ENCODE data around the gene IGFBPL1. TPM values are rescaled to one million over a fixed set of nuclear protein-coding genes. Genes with fewer than 3 reads are reported as not detected.

The IGFBPL1 gene
- total RNA-seq, 4 donors from 2014 or later: not detected

DNA sequence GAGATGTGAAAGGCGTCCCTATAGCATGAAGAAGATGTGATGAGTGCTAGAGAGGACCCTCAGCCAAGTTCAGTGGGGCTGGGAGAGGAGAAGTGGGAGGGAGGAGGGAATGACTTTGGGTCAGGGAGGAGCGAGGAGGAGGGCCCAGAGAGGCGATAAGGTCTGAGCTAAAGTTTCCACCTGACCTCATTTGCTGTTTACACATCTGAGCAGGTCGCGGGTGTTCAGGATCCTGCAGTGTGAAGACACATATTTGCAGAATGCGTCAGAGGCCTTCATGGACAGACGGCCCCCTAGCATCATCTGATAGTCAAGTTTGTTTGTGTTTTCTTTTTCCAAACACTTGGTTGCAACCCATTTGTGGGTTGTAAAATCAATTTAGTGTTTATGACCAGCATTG, 18.9 kb upstream of the IGFBPL1 start:
- DNase-seq: no peak
- H3K36me3 ChIP-seq: no peaks in the 10 kb centered on the region
- H3K9me3 ChIP-seq: no peaks in the 10 kb centered on the region
- WGBS, 2 donors (ENCODE audit: low coverage in 1 of 2): 45 to 52% methylated on average over 3 to 7 of the region's 7 CpGs
- H3K27ac ChIP-seq: no peak overlapping the region
- no peaks in the 10 kb centered on the region for H3K4me1 ChIP-seq
- no peak overlapping the region for H3K4me3 ChIP-seq
- in situ Hi-C loops (cut with MboI; ENCODE audit: low pct_ligation_motif_present in 1 of 4, low pct_unique_long_range_greater_than_20kb in 1 of 4, low sequenced_read_pairs in 3 of 4): no loop called here
- no peaks in the 10 kb centered on the region for H3K27me3 ChIP-seq
- TF ChIP-seq POLR2AphosphoS5 (IDR thresholded peaks at IDR 0.05): no peak
- TF ChIP-seq, protein P1, sequence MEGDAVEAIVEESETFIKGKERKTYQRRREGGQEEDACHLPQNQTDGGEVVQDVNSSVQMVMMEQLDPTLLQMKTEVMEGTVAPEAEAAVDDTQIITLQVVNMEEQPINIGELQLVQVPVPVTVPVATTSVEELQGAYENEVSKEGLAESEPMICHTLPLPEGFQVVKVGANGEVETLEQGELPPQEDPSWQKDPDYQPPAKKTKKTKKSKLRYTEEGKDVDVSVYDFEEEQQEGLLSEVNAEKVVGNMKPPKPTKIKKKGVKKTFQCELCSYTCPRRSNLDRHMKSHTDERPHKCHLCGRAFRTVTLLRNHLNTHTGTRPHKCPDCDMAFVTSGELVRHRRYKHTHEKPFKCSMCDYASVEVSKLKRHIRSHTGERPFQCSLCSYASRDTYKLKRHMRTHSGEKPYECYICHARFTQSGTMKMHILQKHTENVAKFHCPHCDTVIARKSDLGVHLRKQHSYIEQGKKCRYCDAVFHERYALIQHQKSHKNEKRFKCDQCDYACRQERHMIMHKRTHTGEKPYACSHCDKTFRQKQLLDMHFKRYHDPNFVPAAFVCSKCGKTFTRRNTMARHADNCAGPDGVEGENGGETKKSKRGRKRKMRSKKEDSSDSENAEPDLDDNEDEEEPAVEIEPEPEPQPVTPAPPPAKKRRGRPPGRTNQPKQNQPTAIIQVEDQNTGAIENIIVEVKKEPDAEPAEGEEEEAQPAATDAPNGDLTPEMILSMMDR (IDR thresholded peaks at IDR 0.05): no peak
- no peak for TF ChIP-seq EP300 (IDR thresholded peaks at IDR 0.05; ENCODE audit: low read depth)
- no peak for TF ChIP-seq POLR2A (IDR thresholded peaks at IDR 0.05)
- intact Hi-C loops (cut with DNase I; ENCODE audit: low total_unique reads): no loop called here

DNA sequence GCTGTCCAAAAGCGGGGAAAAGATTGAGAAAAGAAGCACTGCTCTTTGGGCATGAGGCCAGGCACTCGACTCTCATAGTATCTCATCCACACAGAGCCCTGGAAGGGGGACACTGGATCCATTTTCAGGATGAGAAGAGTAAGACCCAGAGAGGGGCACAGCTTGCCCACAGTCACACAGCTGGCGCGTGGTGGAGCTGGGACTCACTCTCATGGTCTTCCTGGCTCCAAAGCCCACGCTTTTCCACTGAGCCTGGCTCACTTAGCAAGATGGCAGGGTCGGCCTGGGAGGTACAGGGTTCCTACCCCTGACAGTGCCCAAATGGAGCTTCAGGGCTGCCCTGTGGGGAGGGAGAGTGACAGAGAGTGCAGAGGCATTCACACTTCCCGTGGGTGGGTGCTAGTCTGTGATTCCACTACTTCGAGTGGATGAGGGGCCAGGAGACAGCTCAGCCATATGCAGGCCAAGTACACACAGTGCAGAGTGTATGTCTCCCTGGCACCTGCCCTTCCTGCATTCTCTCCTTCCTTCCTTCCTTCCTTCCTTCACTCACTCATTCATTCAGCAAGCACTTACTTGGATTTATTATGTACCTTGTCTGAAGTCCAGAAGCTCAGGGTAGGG, 18.3 kb upstream of the IGFBPL1 start:
- TF ChIP-seq POLR2AphosphoS5 (IDR thresholded peaks at IDR 0.05): no peak
- TF ChIP-seq, protein P1 (IDR thresholded peaks at IDR 0.05): no peak
- no peak for TF ChIP-seq POLR2A (IDR thresholded peaks at IDR 0.05)
- no peak for TF ChIP-seq EP300 (IDR thresholded peaks at IDR 0.05; ENCODE audit: low read depth)
- no peaks in the 10 kb centered on the region for H3K27me3 ChIP-seq
- H3K27ac ChIP-seq: no peak overlapping the region
- no peaks in the 10 kb centered on the region for H3K36me3 ChIP-seq
- intact Hi-C loops (cut with DNase I; ENCODE audit: low total_unique reads): no loop called here
- no peaks in the 10 kb centered on the region for H3K9me3 ChIP-seq
- 56 to 67% methylated on average over 1 to 8 of the region's 8 CpGs for WGBS, 2 donors (ENCODE audit: low coverage in 1 of 2)
- no peak for DNase-seq
- in situ Hi-C loops (cut with MboI; ENCODE audit: low pct_ligation_motif_present in 1 of 4, low pct_unique_long_range_greater_than_20kb in 1 of 4, low sequenced_read_pairs in 3 of 4): no loop called here
- peaks cover 0 to 4% (median under 1%) of the 10 kb centered on the region in 4 donors for H3K4me1 ChIP-seq
- H3K4me3 ChIP-seq: no peak overlapping the region

DNA sequence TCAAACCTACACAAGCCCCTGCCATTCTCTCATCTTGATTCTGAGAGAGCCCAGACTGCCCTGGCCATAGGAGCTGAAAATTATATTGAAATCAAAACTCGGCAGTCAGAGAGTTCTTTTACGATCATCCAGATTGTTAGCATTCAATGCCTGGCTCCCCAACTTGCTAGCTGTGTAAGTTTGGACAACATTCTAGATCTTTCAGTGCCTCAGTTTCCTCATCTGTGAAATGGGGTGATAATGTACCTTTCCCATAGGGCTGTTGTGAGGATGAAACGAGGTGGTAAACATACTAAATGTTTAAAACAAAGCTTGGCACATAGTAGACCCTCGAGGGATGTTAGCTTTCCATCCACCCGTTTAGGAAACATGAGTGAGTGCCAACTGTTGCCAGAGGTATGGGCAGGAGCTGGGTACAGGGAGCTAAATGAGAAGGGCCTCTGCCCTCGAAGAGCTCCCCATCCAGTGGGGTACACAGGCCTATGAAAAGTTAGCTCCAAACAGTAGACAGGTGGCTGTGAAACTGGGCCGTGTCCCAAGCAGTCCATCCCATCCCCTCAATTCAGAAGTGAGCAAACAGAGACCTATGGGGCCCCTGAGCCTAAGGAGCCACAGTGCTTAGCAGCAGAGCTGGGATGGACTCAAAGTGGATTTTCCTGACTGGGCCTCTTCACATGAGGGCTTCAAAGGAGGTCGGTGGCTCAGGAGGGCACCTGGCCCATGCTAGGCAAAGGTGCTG, 17.3 kb upstream of the IGFBPL1 start:
- no peak for DNase-seq
- Histone ChIP-seq H3K4me3 (no peak overlapping the region), H3K27ac (no peak overlapping the region), H3K27me3 (no peaks in the 10 kb centered on the region), H3K4me1 (peaks cover 0 to 10% (median 4%) of the 10 kb centered on the region in 4 donors), H3K36me3 (no peaks in the 10 kb centered on the region), H3K9me3 (no peaks in the 10 kb centered on the region)
- in situ Hi-C loops (cut with MboI; ENCODE audit: low pct_ligation_motif_present in 1 of 4, low pct_unique_long_range_greater_than_20kb in 1 of 4, low sequenced_read_pairs in 3 of 4) (no loop called here), intact Hi-C loops (cut with DNase I; ENCODE audit: low total_unique reads) (no loop called here)
- TF ChIP-seq, protein P1 (IDR thresholded peaks at IDR 0.05): no peak
- no peak for TF ChIP-seq EP300 (IDR thresholded peaks at IDR 0.05; ENCODE audit: low read depth)
- no peak for TF ChIP-seq POLR2A (IDR thresholded peaks at IDR 0.05)
- TF ChIP-seq POLR2AphosphoS5 (IDR thresholded peaks at IDR 0.05): no peak
- WGBS, 2 donors (ENCODE audit: low coverage in 1 of 2): 77 to 92% methylated on average over 2 to 8 of the region's 8 CpGs

DNA sequence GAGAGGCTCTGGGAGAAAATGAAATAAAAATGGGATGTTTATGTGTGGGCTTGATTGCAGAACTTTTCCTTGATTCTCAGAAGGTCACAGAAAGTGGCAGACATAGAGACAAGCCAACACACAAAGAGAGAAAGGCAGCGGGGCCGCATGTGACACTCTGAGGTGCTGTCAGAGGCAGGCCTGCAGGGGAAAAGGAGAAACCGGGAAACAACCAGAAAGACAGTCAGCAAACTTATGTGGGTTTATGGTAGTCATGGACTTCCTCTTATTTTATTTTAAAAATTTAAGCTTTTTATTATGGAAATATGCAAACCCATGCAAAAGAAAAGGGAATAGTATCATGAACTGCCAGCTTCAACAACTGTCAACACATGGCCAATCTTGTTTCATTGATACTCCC, 16.3 kb upstream of the IGFBPL1 start:
- in situ Hi-C loops (cut with MboI; ENCODE audit: low pct_ligation_motif_present in 1 of 4, low pct_unique_long_range_greater_than_20kb in 1 of 4, low sequenced_read_pairs in 3 of 4): no loop called here
- WGBS, 2 donors (ENCODE audit: low coverage in 1 of 2): 68 to 72% methylated on average over 3 of the region's 3 CpGs
- no peak overlapping the region for H3K27ac ChIP-seq

More for the DNA sequence above, 16.3 kb upstream of the IGFBPL1 start:
- no peak for TF ChIP-seq POLR2AphosphoS5 (IDR thresholded peaks at IDR 0.05)
- TF ChIP-seq, protein P1 (IDR thresholded peaks at IDR 0.05): no peak
- intact Hi-C loops (cut with DNase I; ENCODE audit: low total_unique reads): no loop called here
- H3K4me1 ChIP-seq: peaks cover 0 to 10% (median 4%) of the 10 kb centered on the region in 4 donors
- no peak overlapping the region for H3K4me3 ChIP-seq
- no peaks in the 10 kb centered on the region for H3K27me3 ChIP-seq
- no peaks in the 10 kb centered on the region for H3K36me3 ChIP-seq
- DNase-seq: no peak
- H3K9me3 ChIP-seq: no peaks in the 10 kb centered on the region
